Gastrocnemius medialis (tissue), 4 donors: ENCODE measurements around the gene OR2V2. TPM values are rescaled to one million over a fixed set of nuclear protein-coding genes. Genes with fewer than 3 reads are reported as not detected.

Experiments
- ATAC-seq, 2 donors: fragments of 150-250 bp; one replicate each; pipeline ENCODE4 v1.9.1; 2016
- DNase-seq, 2 donors: peaks; one replicate each; pipeline ENCODE4 v3.0.0-alpha.2; 2019
- H3K27ac ChIP-seq, 4 donors: fragments of 200-600 bp; sonication (generic); 1 replicate in 1 of 4; 2 replicates in 3 of 4; pipeline ENCODE4 v1.5.1; 2016 to 2018; ENCODE audit warnings: mild to moderate bottlenecking in 2 of 4, moderate library complexity in 1 of 4
- H3K27me3 ChIP-seq, 3 donors: fragments of 200-600 bp; sonication (generic) in 2 of 3; 1 replicate in 1 of 3; 2 replicates in 2 of 3; pipeline versions ENCODE4 v1.5.1 to v1.6.0; 2016 to 2019; ENCODE audit warnings: mild to moderate bottlenecking in 1 of 3, moderate library complexity in 1 of 3
- H3K36me3 ChIP-seq, 2 donors: fragments of 200-600 bp; sonication (generic) in 1 of 2; one replicate each; pipeline ENCODE4 v1.5.1; 2017 to 2018
- H3K4me1 ChIP-seq, 2 donors: fragments of 200-600 bp; sonication (generic) in 1 of 2; one replicate each; pipeline ENCODE4 v1.5.1; 2016 to 2017; ENCODE audit warnings: mild to moderate bottlenecking in 2 of 2
- H3K4me3 ChIP-seq, 4 donors: fragments of 200-600 bp; sonication (generic) in 3 of 4; 1 replicate in 1 of 4; 2 replicates in 3 of 4; pipeline ENCODE4 v1.5.1; 2016 to 2019; ENCODE audit warnings: mild to moderate bottlenecking in 2 of 4
- H3K9me3 ChIP-seq, 3 donors: fragments of 200-600 bp; sonication (generic) in 2 of 3; 1 replicate in 1 of 3; 2 replicates in 2 of 3; pipeline ENCODE4 v1.5.1; 2016 to 2019
- CTCF ChIP-seq, 5 experiments: fragments of 450-650 bp in 3 of 5; fragments of 200-600 bp in 2 of 5; sonication (generic) in 2 of 5; IDR thresholded peaks in 4 of 5; conservative IDR thresholded peaks in 1 of 5; 1 replicate in 4 of 5; 2 replicates in 1 of 5; pipeline ENCODE4 v1.5.1; 2016 to 2019; ENCODE audit warnings: antibody characterized with exemption in 5 of 5, mild to moderate bottlenecking in 3 of 5, moderate library complexity in 3 of 5
- POLR2A ChIP-seq, 2 donors: fragments of 450-650 bp; IDR thresholded peaks; one replicate each; pipeline ENCODE4 v1.6.1; 2017; ENCODE audit warnings: antibody characterized with exemption in 2 of 2, mild to moderate bottlenecking in 2 of 2, moderate library complexity in 2 of 2
- in situ Hi-C, 4 donors: fragments of 200-750 bp; cut with MboI; loops; one replicate each; pipeline versions ENCODE4 v1.15.0 to v1.8.0; 2017; ENCODE audit warnings: low sequenced_read_pairs in 4 of 4
- intact Hi-C: fragments of 100-400 bp; cut with DNase I; formaldehyde crosslinking; loops from one replicate; pipeline ENCODE4 v1.15.1; 2023; ENCODE audit warnings: low total_unique reads
- total RNA-seq, 4 donors: library from RNA; depleted of rRNA; stranded (reverse); fragments of >200 nt; gene quantifications; one replicate each; pipeline versions ENCODE4 v1.1.0 to v1.2.3, GENCODE V29; 2016

OR2V2 gene
- total RNA-seq, 4 donors from 2014 or later: not detected

GRCh38 chr5:181107699-181108098, 39.7 kb upstream of the OR2V2 start:
- Histone ChIP-seq H3K27me3 (peaks cover 32 to 42% (median 37%) of the 10 kb centered on the region in 3 donors), H3K4me1 (no peaks in the 10 kb centered on the region), H3K27ac (no peak overlapping the region), H3K4me3 (no peak overlapping the region), H3K9me3 (no peaks in the 10 kb centered on the region), H3K36me3 (no peaks in the 10 kb centered on the region)
- in situ Hi-C loops (no loop called here), intact Hi-C loops (no loop called here)
- TF ChIP-seq CTCF (IDR thresholded peaks at IDR 0.05 in 4 of 5, conservative IDR thresholded peaks at IDR 0.05 in 1 of 5) (no peak), POLR2A (IDR thresholded peaks at IDR 0.05) (no peak)
- no peak for DNase-seq
- ATAC-seq: no peak

GRCh38 chr5:181108578-181109165, 38.7 kb upstream of the OR2V2 start:
- ATAC-seq: no peak
- Histone ChIP-seq H3K9me3 (no peaks in the 10 kb centered on the region), H3K4me3 (no peak overlapping the region), H3K27ac (no peak overlapping the region), H3K27me3 (peaks cover 37 to 43% (median 37%) of the 10 kb centered on the region in 3 donors), H3K4me1 (no peaks in the 10 kb centered on the region), H3K36me3 (no peaks in the 10 kb centered on the region)
- intact Hi-C loops (no loop called here), in situ Hi-C loops (no loop called here)
- no peak for TF ChIP-seq POLR2A (IDR thresholded peaks at IDR 0.05)
- TF ChIP-seq CTCF (IDR thresholded peaks at IDR 0.05 in 4 of 5, conservative IDR thresholded peaks at IDR 0.05 in 1 of 5): no peak
- no peak for DNase-seq

- no peak overlapping the region for H3K4me3 ChIP-seq
- peaks cover 45 to 48% (median 46%) of the 10 kb centered on the region in 3 donors for H3K27me3 ChIP-seq
- no peak for TF ChIP-seq CTCF (IDR thresholded peaks at IDR 0.05 in 4 of 5, conservative IDR thresholded peaks at IDR 0.05 in 1 of 5)
- no peak for TF ChIP-seq POLR2A (IDR thresholded peaks at IDR 0.05)
- intact Hi-C loops: no loop called here
- no peak overlapping the region for H3K27ac ChIP-seq
- in situ Hi-C loops: no loop called here
- no peaks in the 10 kb centered on the region for H3K4me1 ChIP-seq
- ATAC-seq (no peak), DNase-seq (no peak)
- no peaks in the 10 kb centered on the region for H3K36me3 ChIP-seq
- H3K9me3 ChIP-seq: no peaks in the 10 kb centered on the region
Measured at GRCh38 chr5:181109489-181110013, 37.8 kb upstream of the OR2V2 start.

GRCh38 chr5:181111010-181111409, 36.4 kb upstream of the OR2V2 start:
- H3K27me3 ChIP-seq: peaks cover 50 to 54% (median 53%) of the 10 kb centered on the region in 3 donors

More at GRCh38 chr5:181111010-181111409, 36.4 kb upstream of the OR2V2 start:
- in situ Hi-C loops (no loop called here), intact Hi-C loops (no loop called here)
- Histone ChIP-seq H3K4me1 (no peaks in the 10 kb centered on the region), H3K9me3 (no peaks in the 10 kb centered on the region), H3K36me3 (no peaks in the 10 kb centered on the region), H3K4me3 (no peak overlapping the region), H3K27ac (no peak overlapping the region)
- no peak for ATAC-seq
- TF ChIP-seq POLR2A (IDR thresholded peaks at IDR 0.05): no peak
- no peak for TF ChIP-seq CTCF (IDR thresholded peaks at IDR 0.05 in 4 of 5, conservative IDR thresholded peaks at IDR 0.05 in 1 of 5)
- no peak for DNase-seq
